BJ (cell line): ENCODE results near the gene LHB. TPM values are rescaled to one million over a fixed set of nuclear protein-coding genes. Genes with fewer than 3 reads are reported as not detected.

Experiments
- CTCF ChIA-PET: fragments of 350-600 bp; formaldehyde crosslinking; extraction: SDS; loops from one replicate; lab custom pipeline; 2021; ENCODE audit warnings: antibody characterized with exemption, inconsistent platforms; lab: Yijun Ruan, JAX
- POLR2A ChIA-PET: fragments of 300-600 bp; sonication (Branson Sonifier 250); formaldehyde crosslinking; extraction: SDS; loops from one replicate; lab custom pipeline; 2021; ENCODE audit warnings: antibody characterized with exemption; lab: Charles Lee
- DNase-seq: peaks from one replicate; pipeline ENCODE4 v3.0.0-alpha.2; 2011; ENCODE audit warnings: low read depth
- H3K27me3 ChIP-seq: 2 replicates; pipeline ENCODE4 v1.6.0; 2011; ENCODE audit warnings: low read length; ENCODE audit not compliant: control insufficient read depth, insufficient read depth
- H3K36me3 ChIP-seq: 2 replicates; pipeline ENCODE4 v1.5.1; 2011; ENCODE audit warnings: low read length; ENCODE audit not compliant: control insufficient read depth, insufficient read depth
- H3K4me3 ChIP-seq: 2 replicates; pipeline ENCODE4 v1.5.1; 2011; ENCODE audit warnings: low read depth, mild to moderate bottlenecking, control low read depth, low read length
- CTCF ChIP-seq: IDR thresholded peaks from 2 replicates; pipeline ENCODE4 v1.5.1; 2011; ENCODE audit warnings: low read depth, mild to moderate bottlenecking, control low read depth, inconsistent platforms, low read length, moderate library complexity; ENCODE audit not compliant: insufficient read depth
- polyA plus RNA-seq: library from polyadenylated mRNA; depleted of rRNA; stranded (reverse); fragments of >200 nt; gene quantifications from 2 replicates; pipeline ENCODE4 v1.2.3, GENCODE V29; 2011

The LHB gene
- polyA plus RNA-seq, 1 experiment = not detected

GRCh38 chr19:48985711-48986110 lies 31.2 kb downstream of the LHB start:
- ChIA-PET CTCF (no interaction called here), POLR2A (no interaction called here)
- no peak for DNase-seq
- TF ChIP-seq CTCF = no peak
- Histone ChIP-seq H3K36me3 (peaks cover 47% of the 10 kb centered on the region), H3K4me3 (no peak overlapping the region), H3K27me3 (no peaks in the 10 kb centered on the region)

GRCh38 chr19:48982280-48982679 lies 34.6 kb downstream of the LHB start:
- CTCF ChIA-PET = interaction anchor here (1.0 to 6.1 kb wide), 3 partner anchors 10 to 194 kb away, joined by 4 to 44 read pairs (median 7); partner anchors contain the start of genes GYS1 and RUVBL2
- POLR2A ChIA-PET = no interaction called here
- no peaks in the 10 kb centered on the region for H3K27me3 ChIP-seq

GRCh38 chr19:48977061-48977460 lies 39.8 kb downstream of the LHB start:
- CTCF ChIA-PET = interaction anchor here (1.5 to 3.1 kb wide), 4 partner anchors 10 to 182 kb away, joined by 4 to 11 read pairs (median 8); partner anchors contain the start of genes GYS1 and RUVBL2
- no peak for DNase-seq
- POLR2A ChIA-PET = no interaction called here
- H3K36me3 ChIP-seq = peaks cover 22% of the 10 kb centered on the region
- H3K4me3 ChIP-seq = no peak overlapping the region
- TF ChIP-seq CTCF = no peak
- H3K27me3 ChIP-seq = no peaks in the 10 kb centered on the region

More at GRCh38 chr19:48982280-48982679, 34.6 kb downstream of the LHB start:
- no peak for DNase-seq
- Histone ChIP-seq H3K4me3 (no peak overlapping the region), H3K36me3 (peaks cover 37% of the 10 kb centered on the region)
- no peak for TF ChIP-seq CTCF

- TF ChIP-seq CTCF = peak; percentile 17; the same call in 1 of the 2 replicates
- Histone ChIP-seq H3K4me3 (no peak overlapping the region), H3K27me3 (no peaks in the 10 kb centered on the region), H3K36me3 (peaks cover 18% of the 10 kb centered on the region)
- no peak for DNase-seq
- ChIA-PET POLR2A (interaction anchor here (0.6 kb wide), 1 partner anchor 180 kb away, joined by 8 read pairs; no protein-coding TSS in a partner anchor), CTCF (interaction anchor here (0.5 to 3.1 kb wide), 5 partner anchors 9 to 181 kb away, joined by 3 to 11 read pairs (median 5); partner anchors contain the start of genes GYS1, HSD17B14 and RUVBL2)
Measured at GRCh38 chr19:48975947-48976847, 40.7 kb downstream of the LHB start.

GRCh38 chr19:48970923-48971395 lies 45.9 kb downstream of the LHB start:
- Histone ChIP-seq H3K27me3 (no peaks in the 10 kb centered on the region), H3K4me3 (no peak overlapping the region), H3K36me3 (peaks cover 40% of the 10 kb centered on the region)
- TF ChIP-seq CTCF = peak; percentile 94
- ChIA-PET POLR2A (no interaction called here), CTCF (interaction anchor here (0.5 to 3.5 kb wide), 26 partner anchors 8 to 389 kb away, joined by 3 to 31 read pairs (median 4); partner anchors contain the start of genes DHDH, GYS1, HSD17B14 and NUCB1)
- no peak for DNase-seq
